Activated B cell treated with CpG ODN at 0.5 μM for 24 hours (primary cell): ENCODE measurements around the gene DCTPP1. TPM values are rescaled to one million over a fixed set of nuclear protein-coding genes. Genes with fewer than 3 reads are reported as not detected.
A peak's percentile ranks its signal among the peaks of the same experiment; 100 is the strongest.
"Not testable (repeated sequence)": the region's sequence is repeated elsewhere in the genome, so short reads cannot be mapped to it uniquely, and the experiment has no call there.

Experiments
- ATAC-seq: fragments of 200-7000 bp; cut with Tn5 transposase; one replicate; pipeline ENCODE4 v1.10.0; 2021; ENCODE audit warnings: low read depth, mild to moderate bottlenecking, moderate library complexity
- CTCF ChIA-PET: fragments of 350-600 bp; sonication (Branson Sonifier 250); formaldehyde crosslinking; loops from one replicate; lab custom pipeline; 2021; ENCODE audit warnings: antibody characterized with exemption; lab: Charles Lee
- POLR2A ChIA-PET: fragments of 350-600 bp; sonication (Branson Sonifier 250); formaldehyde crosslinking; loops from one replicate; lab custom pipeline; 2021; ENCODE audit warnings: antibody characterized with exemption; lab: Charles Lee
- DNase-seq: peaks from one replicate; pipeline ENCODE4 v3.0.0; 2022
- H3K27ac Mint-ChIP-seq: one replicate; pipeline ENCODE4 v1.8.0; 2020; ENCODE audit warnings: mixed read lengths
- H3K27me3 Mint-ChIP-seq: one replicate; pipeline ENCODE4 v1.8.0; 2021; ENCODE audit warnings: mixed read lengths
- H3K36me3 Mint-ChIP-seq: one replicate; pipeline ENCODE4 v1.8.0; 2021; ENCODE audit warnings: low read depth, mixed read lengths
- H3K4me1 Mint-ChIP-seq: one replicate; pipeline ENCODE4 v1.8.0; 2021; ENCODE audit warnings: mixed read lengths
- H3K4me3 Mint-ChIP-seq: one replicate; pipeline ENCODE4 v1.8.0; 2020; ENCODE audit warnings: mild to moderate bottlenecking, mixed read lengths
- H3K9me3 Mint-ChIP-seq: one replicate; pipeline ENCODE4 v1.8.0; 2020; ENCODE audit warnings: mixed read lengths
- intact Hi-C: fragments of 100-400 bp; cut with micrococcal nuclease; formaldehyde crosslinking; loops from one replicate; pipeline ENCODE4 v1.15.1; 2024
- total RNA-seq: library from RNA; stranded (reverse); gene quantifications from 2 replicates; pipeline ENCODE4 v1.2.3, GENCODE V29; 2022
- TF ChIP-seq, protein P1 (sequence below): fragments of 200-600 bp; IDR thresholded peaks from one replicate; pipeline ENCODE4 v1.8.0; 2022; ENCODE audit warnings: antibody characterized with exemption, mild to moderate bottlenecking

Gene DCTPP1
- 66.7 and 81.5 TPM in 2 replicates for total RNA-seq

DNA sequence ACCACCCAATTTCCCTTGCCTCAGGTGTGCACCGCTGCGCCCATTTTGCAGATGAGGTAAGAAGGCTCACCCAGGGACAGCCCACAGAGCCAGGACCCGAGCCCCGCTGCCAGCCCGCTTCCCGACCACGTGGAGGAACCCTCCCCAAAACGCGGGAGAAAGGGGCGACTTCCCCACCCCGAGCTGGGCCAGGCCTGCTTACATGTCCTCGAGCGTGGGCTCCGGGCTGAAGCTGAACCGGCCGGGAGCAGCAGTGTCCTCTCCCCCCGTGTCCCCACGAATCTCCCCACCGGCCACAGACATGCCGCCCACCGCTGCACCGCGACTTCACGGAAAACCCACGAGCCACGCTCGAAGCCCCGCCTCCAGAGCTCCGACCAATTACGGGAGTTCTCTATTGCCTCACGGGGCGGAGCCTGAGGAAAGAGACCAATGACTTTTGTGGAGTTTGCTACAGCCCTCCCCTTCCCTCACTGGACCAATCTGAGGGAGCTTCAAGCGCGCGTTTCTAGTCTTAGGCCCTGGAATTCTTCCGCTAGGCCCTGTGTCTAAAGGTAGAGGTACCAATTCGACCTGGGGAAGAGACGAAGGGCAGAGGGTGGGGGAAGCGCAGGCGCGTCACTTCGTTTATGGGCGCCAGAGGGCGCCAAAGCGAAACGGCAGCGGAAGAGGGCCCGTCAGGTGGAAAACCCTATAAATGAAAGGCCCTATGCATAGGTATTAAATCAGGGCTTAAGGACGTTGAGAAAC is at the start of gene DCTPP1:
Gene DCTPP1, minus strand, starts transcription at position 353 of the 750 bp plus-strand sequence. Its CDS starts 50 bp downstream, at position 303.
- no peak within 1 kb of the TSS for H3K27ac Mint-ChIP-seq
- H3K36me3 Mint-ChIP-seq = peaks cover 27% of the 10 kb centered on the region
- TF ChIP-seq, protein P1, sequence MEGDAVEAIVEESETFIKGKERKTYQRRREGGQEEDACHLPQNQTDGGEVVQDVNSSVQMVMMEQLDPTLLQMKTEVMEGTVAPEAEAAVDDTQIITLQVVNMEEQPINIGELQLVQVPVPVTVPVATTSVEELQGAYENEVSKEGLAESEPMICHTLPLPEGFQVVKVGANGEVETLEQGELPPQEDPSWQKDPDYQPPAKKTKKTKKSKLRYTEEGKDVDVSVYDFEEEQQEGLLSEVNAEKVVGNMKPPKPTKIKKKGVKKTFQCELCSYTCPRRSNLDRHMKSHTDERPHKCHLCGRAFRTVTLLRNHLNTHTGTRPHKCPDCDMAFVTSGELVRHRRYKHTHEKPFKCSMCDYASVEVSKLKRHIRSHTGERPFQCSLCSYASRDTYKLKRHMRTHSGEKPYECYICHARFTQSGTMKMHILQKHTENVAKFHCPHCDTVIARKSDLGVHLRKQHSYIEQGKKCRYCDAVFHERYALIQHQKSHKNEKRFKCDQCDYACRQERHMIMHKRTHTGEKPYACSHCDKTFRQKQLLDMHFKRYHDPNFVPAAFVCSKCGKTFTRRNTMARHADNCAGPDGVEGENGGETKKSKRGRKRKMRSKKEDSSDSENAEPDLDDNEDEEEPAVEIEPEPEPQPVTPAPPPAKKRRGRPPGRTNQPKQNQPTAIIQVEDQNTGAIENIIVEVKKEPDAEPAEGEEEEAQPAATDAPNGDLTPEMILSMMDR = no peak
- CTCF ChIA-PET = interaction anchor here (0.6 to 3.8 kb wide), 40 partner anchors 9 to 511 kb away, joined by 3 to 35 read pairs (median 5); partner anchors contain the start of genes ITGAL, SEPHS2, ZNF48 and ZNF688
- intact Hi-C loops = loop anchor here (1.0 to 2.0 kb wide), 16 partner anchors 12 to 269 kb away; partner anchors contain the start of genes FBRS, PRR14, SEPHS2 and SRCAP
- no peak within 1 kb of the TSS for H3K4me3 Mint-ChIP-seq
- ATAC-seq (peak; percentile 97), DNase-seq (peak; percentile 86)
- peaks cover 2% of the 10 kb centered on the region for H3K4me1 Mint-ChIP-seq
- H3K27me3 Mint-ChIP-seq = no peaks in the 10 kb centered on the region
- no peaks in the 10 kb centered on the region for H3K9me3 Mint-ChIP-seq
- POLR2A ChIA-PET = interaction anchor here (0.5 to 2.7 kb wide), 46 partner anchors 10 to 837 kb away, joined by 3 to 51 read pairs (median 6); partner anchors contain the start of genes CD2BP2, CORO1A, FBRS and ITGAL

DNA sequence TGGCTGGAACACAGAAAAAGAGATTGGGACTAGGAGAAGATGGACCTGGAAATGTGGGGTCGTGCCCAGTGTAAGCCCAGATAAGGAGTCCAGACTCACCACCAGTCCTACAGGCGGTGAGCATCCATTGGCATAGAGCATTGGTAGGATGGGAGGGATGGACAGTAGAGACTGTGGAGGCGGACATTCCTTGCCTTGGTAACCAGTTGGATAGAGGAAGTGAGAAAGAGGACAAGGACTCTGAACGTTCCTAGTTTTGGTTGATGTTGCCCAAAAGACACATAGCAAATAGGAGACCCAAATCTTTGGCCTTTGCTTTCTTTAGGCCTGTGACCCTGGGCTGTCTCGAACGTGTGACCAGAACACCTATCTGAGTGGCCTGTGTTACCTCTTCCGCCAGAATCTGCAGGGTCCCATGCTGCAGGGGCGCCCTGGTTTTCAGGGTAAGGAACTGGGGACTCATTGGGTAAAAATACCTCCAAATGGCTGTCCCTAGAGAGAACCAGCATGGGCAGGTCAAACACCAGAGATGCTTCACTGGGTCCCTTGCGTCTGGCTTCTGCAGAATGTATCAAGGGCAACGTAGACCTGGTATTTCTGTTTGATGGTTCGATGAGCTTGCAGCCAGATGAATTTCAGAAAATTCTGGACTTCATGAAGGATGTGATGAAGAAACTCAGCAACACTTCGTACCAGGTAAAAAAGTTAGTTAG is 49.1 kb upstream of the DCTPP1 start:
- no peak for DNase-seq
- ATAC-seq = peak; percentile 61
- intact Hi-C loops = no loop called here
- TF ChIP-seq, protein P1 = no peak
- peaks cover 39% of the 10 kb centered on the region for H3K4me1 Mint-ChIP-seq
- peak overlapping the region; percentile 12 for H3K4me3 Mint-ChIP-seq
- H3K27me3 Mint-ChIP-seq = no peaks in the 10 kb centered on the region
- ChIA-PET POLR2A (interaction anchor here (0.6 to 2.6 kb wide), 13 partner anchors 9 to 180 kb away, joined by 3 to 12 read pairs (median 4); partner anchors contain the start of genes DCTPP1, FBRS, SEPHS2 and ZNF764), CTCF (interaction anchor here (0.7 to 2.5 kb wide), 2 partner anchors 29 to 766 kb away, joined by 3 to 8 read pairs; no protein-coding TSS in a partner anchor)
- no peaks in the 10 kb centered on the region for H3K9me3 Mint-ChIP-seq
- peaks cover 67% of the 10 kb centered on the region for H3K36me3 Mint-ChIP-seq
- peak overlapping the region; percentile 50 for H3K27ac Mint-ChIP-seq

DNA sequence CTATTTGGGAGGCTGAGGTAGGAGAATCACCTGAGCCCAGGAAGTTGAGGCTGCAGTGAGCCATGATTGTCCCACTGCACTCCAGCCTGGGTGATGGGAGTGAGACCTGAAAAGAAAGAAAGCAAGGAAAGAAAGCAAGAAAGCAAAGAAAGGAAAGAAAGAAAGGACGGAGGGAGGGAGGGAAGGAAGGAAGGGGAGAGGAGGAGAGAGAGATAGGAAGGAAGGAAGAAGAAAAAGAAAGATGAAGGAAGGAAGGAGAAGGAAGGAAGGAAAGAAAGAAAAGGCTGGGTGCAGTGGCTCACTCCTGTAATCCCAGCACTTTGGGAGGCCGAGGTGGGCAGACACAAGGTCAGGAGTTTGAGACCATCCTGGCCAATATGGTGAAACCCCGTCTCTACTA is 47.9 kb upstream of the DCTPP1 start:
- Mint-ChIP-seq H3K4me1 (peaks cover 50% of the 10 kb centered on the region), H3K27ac (peak overlapping the region; percentile 9), H3K36me3 (peaks cover 61% of the 10 kb centered on the region)
- POLR2A ChIA-PET = interaction anchor here (0.6 to 11.0 kb wide), 8 partner anchors 20 to 731 kb away, joined by 3 to 421 read pairs (median 7); partner anchors contain the start of genes DCTPP1 and SEPHS2
- H3K9me3 Mint-ChIP-seq, intact Hi-C loops, H3K4me3 Mint-ChIP-seq, H3K27me3 Mint-ChIP-seq, DNase-seq, ATAC-seq, CTCF ChIA-PET: not testable (repeated sequence)

DNA sequence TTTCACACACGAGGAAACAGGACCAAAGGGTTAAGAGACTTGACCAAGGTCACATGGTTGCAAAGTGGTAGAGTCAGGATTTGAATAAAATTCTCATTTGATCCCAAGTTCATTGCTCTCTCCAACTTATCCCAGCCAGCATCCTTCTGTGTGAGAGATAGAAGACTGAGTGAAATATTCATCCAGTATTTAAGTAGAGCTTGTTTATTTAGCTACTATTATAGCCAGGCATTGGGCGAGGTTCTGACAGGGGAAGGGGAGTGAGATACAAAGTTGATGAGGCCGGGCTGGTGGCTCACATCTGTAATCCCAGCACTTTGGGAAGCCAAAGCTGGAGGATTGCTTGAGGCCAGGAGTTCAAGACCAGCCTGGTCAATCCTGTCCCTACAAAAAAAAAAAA is 47.2 kb upstream of the DCTPP1 start:
- H3K36me3 Mint-ChIP-seq = peaks cover 57% of the 10 kb centered on the region
- ChIA-PET POLR2A (interaction anchor here (0.6 to 11.0 kb wide), 9 partner anchors 10 to 731 kb away, joined by 3 to 421 read pairs (median 6); partner anchors contain the start of genes DCTPP1 and SEPHS2), CTCF (interaction anchor here (1.2 kb wide), 1 partner anchor 47 kb away, joined by 4 read pairs; the partner anchor contains the start of gene DCTPP1)
- H3K4me1 Mint-ChIP-seq = peaks cover 54% of the 10 kb centered on the region
- intact Hi-C loops = no loop called here
- H3K27ac Mint-ChIP-seq = peak overlapping the region; percentile 9
- no peak overlapping the region for H3K4me3 Mint-ChIP-seq
- DNase-seq (no peak), ATAC-seq (no peak)
- TF ChIP-seq, protein P1 = no peak
- no peaks in the 10 kb centered on the region for H3K27me3 Mint-ChIP-seq
- no peaks in the 10 kb centered on the region for H3K9me3 Mint-ChIP-seq

DNA sequence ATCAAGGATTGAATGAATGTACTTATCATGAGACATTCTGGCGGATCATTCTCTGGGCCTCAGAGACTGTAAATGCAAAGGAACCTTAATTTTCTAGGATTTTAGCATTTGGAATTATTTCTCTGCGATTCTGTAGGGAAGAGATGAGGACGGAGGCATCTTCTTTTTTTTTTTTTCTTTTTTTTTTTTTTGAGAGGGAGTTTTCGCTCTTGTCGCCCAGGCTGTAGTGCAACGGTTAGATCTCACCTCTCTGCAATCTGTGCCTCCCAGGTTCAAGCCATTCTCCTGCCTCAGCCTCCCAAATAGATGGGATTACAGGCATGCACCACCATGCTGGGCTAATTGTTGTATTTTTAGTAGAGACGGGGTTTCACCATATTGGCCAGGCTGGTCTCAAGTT is 44.9 kb upstream of the DCTPP1 start:
- intact Hi-C loops = no loop called here
- H3K36me3 Mint-ChIP-seq = peaks cover 42% of the 10 kb centered on the region
- TF ChIP-seq, protein P1 = no peak
- peaks cover 71% of the 10 kb centered on the region for H3K4me1 Mint-ChIP-seq
- peak overlapping the region; percentile 61 for H3K27ac Mint-ChIP-seq
- H3K27me3 Mint-ChIP-seq = no peaks in the 10 kb centered on the region
- no peak for DNase-seq
- ChIA-PET POLR2A (interaction anchor here (0.6 to 11.0 kb wide), 9 partner anchors 17 to 92 kb away, joined by 3 to 421 read pairs (median 9); partner anchors contain the start of genes SEPHS2, SEPTIN1, ZNF747 and ZNF764), CTCF (interaction anchor here (1.2 kb wide), 1 partner anchor 16 kb away, joined by 3 read pairs; no protein-coding TSS in a partner anchor)
- H3K4me3 Mint-ChIP-seq = peak overlapping the region; percentile 52
- H3K9me3 Mint-ChIP-seq = no peaks in the 10 kb centered on the region
- no peak for ATAC-seq
